AG10803 (cell line): ENCODE data around the gene PADI1.

Source experiments
- DNase-seq: peaks from one replicate; pipeline ENCODE4 v3.0.0; 2010; ENCODE audit warnings: low read depth
- H3K4me3 ChIP-seq: 2 replicates; pipeline ENCODE4 v1.5.1; 2011; ENCODE audit warnings: mild to moderate bottlenecking, low read length, control low read depth
- TF ChIP-seq, protein P1 (sequence below): conservative IDR thresholded peaks from 2 replicates; pipeline ENCODE4 v1.5.1; 2011; ENCODE audit warnings: mild to moderate bottlenecking, low read length, control low read depth, inconsistent platforms

Gene PADI1

DNA sequence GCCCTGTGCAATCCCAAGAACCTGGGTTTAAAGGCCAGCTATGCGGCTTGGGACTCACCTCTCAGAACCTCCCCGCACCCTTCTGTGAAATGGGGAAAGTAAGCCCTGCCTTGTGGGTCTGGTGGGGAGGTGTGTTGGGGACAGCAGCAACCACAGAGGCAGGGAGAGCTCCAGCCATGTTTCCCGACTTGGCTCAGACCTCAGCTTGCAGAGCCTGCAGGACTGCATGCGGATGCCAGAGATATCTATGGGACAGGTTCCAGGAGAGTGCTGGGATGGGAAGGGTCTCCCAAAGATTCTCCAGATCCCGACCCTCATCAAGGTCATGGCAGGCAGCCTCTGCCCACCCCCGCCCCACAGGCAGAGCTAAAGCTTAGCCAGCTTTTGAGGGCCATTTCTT is 20.2 kb downstream of the PADI1 start:
- DNase-seq, result no peak
- TF ChIP-seq, protein P1, sequence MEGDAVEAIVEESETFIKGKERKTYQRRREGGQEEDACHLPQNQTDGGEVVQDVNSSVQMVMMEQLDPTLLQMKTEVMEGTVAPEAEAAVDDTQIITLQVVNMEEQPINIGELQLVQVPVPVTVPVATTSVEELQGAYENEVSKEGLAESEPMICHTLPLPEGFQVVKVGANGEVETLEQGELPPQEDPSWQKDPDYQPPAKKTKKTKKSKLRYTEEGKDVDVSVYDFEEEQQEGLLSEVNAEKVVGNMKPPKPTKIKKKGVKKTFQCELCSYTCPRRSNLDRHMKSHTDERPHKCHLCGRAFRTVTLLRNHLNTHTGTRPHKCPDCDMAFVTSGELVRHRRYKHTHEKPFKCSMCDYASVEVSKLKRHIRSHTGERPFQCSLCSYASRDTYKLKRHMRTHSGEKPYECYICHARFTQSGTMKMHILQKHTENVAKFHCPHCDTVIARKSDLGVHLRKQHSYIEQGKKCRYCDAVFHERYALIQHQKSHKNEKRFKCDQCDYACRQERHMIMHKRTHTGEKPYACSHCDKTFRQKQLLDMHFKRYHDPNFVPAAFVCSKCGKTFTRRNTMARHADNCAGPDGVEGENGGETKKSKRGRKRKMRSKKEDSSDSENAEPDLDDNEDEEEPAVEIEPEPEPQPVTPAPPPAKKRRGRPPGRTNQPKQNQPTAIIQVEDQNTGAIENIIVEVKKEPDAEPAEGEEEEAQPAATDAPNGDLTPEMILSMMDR, result no peak
- no peak overlapping the region for H3K4me3 ChIP-seq

DNA sequence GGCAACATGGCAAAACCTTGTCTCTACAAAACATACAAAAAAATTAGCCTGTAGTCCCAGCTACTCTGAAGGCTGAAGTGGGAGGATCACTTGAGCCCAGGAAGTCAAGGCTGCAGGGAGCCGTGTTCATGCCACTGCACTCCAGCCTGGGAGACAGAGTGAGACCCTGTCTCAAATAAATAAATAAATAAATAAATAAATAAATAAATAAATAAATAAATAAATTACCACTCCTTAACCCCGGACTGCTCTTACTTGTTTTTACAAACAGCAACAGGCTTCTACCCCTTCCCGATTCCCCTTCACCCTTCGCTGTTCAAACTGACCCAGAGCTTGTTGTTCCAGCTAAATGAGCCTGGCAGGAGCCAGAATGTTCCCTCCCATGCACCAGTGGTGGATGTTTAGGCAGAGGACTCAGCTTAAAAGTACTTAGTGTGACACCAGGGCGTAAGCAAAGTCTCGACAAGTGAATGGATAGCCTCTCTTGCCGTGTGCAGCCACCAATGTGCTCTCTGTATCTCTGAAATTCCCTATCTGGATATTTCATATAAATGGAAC is 22.5 kb downstream of the PADI1 start:
- H3K4me3 ChIP-seq, result no peak overlapping the region
- TF ChIP-seq, protein P1, result no peak
- DNase-seq, result no peak

DNA sequence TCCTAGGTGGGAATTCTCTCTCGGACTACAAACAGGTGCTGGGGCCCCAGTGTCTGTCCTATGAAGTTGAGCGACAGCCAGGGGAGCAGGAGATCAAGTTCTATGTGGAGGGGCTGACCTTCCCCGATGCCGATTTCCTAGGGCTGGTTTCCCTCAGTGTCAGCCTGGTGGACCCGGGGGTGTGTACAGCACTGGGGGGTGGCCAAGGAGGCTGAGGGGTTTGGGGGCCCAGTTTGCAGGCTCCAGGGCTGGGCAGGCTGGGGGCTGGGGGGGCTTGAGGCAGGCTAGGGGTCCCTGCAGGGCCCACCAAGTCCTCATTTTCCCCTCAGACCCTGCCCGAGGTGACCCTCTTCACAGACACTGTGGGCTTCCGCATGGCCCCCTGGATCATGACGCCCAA is 23.7 kb downstream of the PADI1 start:
- no peak for DNase-seq
- TF ChIP-seq, protein P1, result no peak
- H3K4me3 ChIP-seq, result no peak overlapping the region

DNA sequence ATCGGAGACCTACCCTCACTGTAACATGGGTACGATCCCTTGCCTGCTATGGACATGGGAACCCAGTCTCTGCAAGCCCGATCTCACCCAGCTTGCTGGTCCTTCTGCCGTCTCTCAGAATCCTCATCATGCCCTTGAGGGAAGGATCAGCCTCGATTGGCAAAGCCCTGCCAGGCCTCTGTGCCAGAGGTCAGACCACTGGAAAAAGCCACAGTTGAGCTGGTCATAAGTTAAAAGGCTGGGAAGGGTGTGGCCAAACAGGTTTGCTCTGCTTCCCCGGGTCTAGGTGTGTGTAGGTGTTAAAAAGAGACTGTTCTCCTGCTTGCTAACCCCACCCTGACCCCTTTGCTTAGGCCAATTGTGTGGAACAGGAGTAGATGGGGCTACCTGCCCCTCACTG is 24.5 kb downstream of the PADI1 start:
- no peak for DNase-seq
- TF ChIP-seq, protein P1, result no peak
- no peak overlapping the region for H3K4me3 ChIP-seq

DNA sequence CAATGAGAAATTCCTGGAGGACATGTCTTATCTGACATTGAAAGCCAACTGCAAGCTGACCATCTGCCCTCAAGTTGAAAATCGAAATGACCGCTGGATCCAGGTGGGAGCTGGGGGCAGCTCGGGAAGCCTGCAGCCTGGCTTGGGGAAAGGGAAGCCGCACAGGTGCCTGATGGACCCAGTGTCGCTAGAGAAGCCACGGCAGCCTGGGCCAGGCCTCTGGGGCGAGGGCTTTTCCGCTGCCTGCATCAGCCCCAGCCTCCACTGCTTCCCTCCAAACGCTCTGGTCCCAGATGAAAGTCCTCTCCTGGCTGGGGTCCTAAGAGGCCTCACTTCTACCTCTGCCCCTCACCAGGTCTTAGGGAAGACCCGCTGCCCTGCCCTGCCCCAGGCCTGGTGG is 25.2 kb downstream of the PADI1 start:
- no peak overlapping the region for H3K4me3 ChIP-seq
- TF ChIP-seq, protein P1, result no peak
- no peak for DNase-seq

- no peak overlapping the region for H3K4me3 ChIP-seq
- no peak for DNase-seq
- TF ChIP-seq, protein P1, result no peak
Observed at GRCh38 chr1:17230671-17231310, 25.9 kb downstream of the PADI1 start.
